ENCODE data around the gene ELANE. TPM values are rescaled to one million over a fixed set of nuclear protein-coding genes. Genes with fewer than 3 reads are reported as not detected.

The ELANE gene
- total RNA-seq, 1 donor from 2014 or later: not detected

- H3K36me3 Mint-ChIP-seq: peaks cover 5% of the 10 kb centered on the region
- H3K4me3 Mint-ChIP-seq: peak overlapping the region; percentile 70
- no peak for DNase-seq (ENCODE audit: low spot score in 2 of 2, unreplicated experiment in 2 of 2)
- H3K27ac Mint-ChIP-seq: no peak overlapping the region
- no peaks in the 10 kb centered on the region for H3K27me3 Mint-ChIP-seq (ENCODE audit: low read depth)
- H3K4me1 Mint-ChIP-seq: peaks cover 6% of the 10 kb centered on the region
- no peak for TF ChIP-seq CTCF (IDR thresholded peaks at IDR 0.05; ENCODE audit: unreplicated experiment)
- no peaks in the 10 kb centered on the region for H3K9me3 Mint-ChIP-seq
These were observed 30.8 kb upstream of the ELANE start for GRCh38 chr19:821231-821824.

- Mint-ChIP-seq H3K4me3 (peak within 1 kb of the TSS; percentile 70), H3K4me1 (peaks cover 6% of the 10 kb centered on the region), H3K27me3 (ENCODE audit: low read depth) (no peaks in the 10 kb centered on the region), H3K36me3 (peaks cover under 1% of the 10 kb centered on the region), H3K27ac (peak within 1 kb of the TSS; percentile 56), H3K9me3 (no peaks in the 10 kb centered on the region)
- no peak for TF ChIP-seq CTCF (IDR thresholded peaks at IDR 0.05; ENCODE audit: unreplicated experiment)
- DNase-seq (ENCODE audit: low spot score in 2 of 2, unreplicated experiment in 2 of 2): peak in 1 of 2 experiments; percentile 69
These were observed 30.1 kb upstream of the ELANE start, which contains the start of gene PLPPR3 for GRCh38 chr19:821825-822503. PLPPR3 (minus strand) TSS chr19:821955; CDS start chr19:821559, 396 bp downstream.

- Mint-ChIP-seq H3K27ac (peak overlapping the region; percentile 59), H3K4me3 (peak overlapping the region; percentile 61)
These were observed 28.5 kb upstream of the ELANE start for GRCh38 chr19:823565-824121.

GRCh38 chr19:824885-825284 is 27.2 kb upstream of the ELANE start:
- peaks cover 6% of the 10 kb centered on the region for H3K4me1 Mint-ChIP-seq
- no peak for DNase-seq (ENCODE audit: low spot score in 2 of 2, unreplicated experiment in 2 of 2)
- H3K36me3 Mint-ChIP-seq: no peaks in the 10 kb centered on the region
- H3K4me3 Mint-ChIP-seq: no peak overlapping the region
- H3K9me3 Mint-ChIP-seq: no peaks in the 10 kb centered on the region
- TF ChIP-seq CTCF (IDR thresholded peaks at IDR 0.05; ENCODE audit: unreplicated experiment): no peak
- no peaks in the 10 kb centered on the region for H3K27me3 Mint-ChIP-seq (ENCODE audit: low read depth)
- H3K27ac Mint-ChIP-seq: no peak overlapping the region

More at GRCh38 chr19:823565-824121, 28.5 kb upstream of the ELANE start:
- Mint-ChIP-seq H3K4me1 (peaks cover 6% of the 10 kb centered on the region), H3K36me3 (no peaks in the 10 kb centered on the region), H3K27me3 (ENCODE audit: low read depth) (no peaks in the 10 kb centered on the region), H3K9me3 (no peaks in the 10 kb centered on the region)
- no peak for DNase-seq (ENCODE audit: low spot score in 2 of 2, unreplicated experiment in 2 of 2)
- no peak for TF ChIP-seq CTCF (IDR thresholded peaks at IDR 0.05; ENCODE audit: unreplicated experiment)

GRCh38 chr19:825897-826644 is 26.0 kb upstream of the ELANE start:
- Mint-ChIP-seq H3K27me3 (ENCODE audit: low read depth) (no peaks in the 10 kb centered on the region), H3K4me1 (peaks cover 6% of the 10 kb centered on the region), H3K27ac (no peak overlapping the region), H3K9me3 (no peaks in the 10 kb centered on the region), H3K36me3 (no peaks in the 10 kb centered on the region), H3K4me3 (no peak overlapping the region)
- no peak for TF ChIP-seq CTCF (IDR thresholded peaks at IDR 0.05; ENCODE audit: unreplicated experiment)
- DNase-seq (ENCODE audit: low spot score in 2 of 2, unreplicated experiment in 2 of 2): no peak
